OCI-LY7 (cell line): ENCODE data around the gene RBBP6.

Source experiments
- CTCF ChIP-seq: fragments of 200-600 bp; sonication (generic); conservative IDR thresholded peaks from 2 replicates; pipeline ENCODE4 v1.5.1; 2014; ENCODE audit warnings: mild to moderate bottlenecking, antibody characterized with exemption, low read length, moderate library complexity, mixed read lengths
- EZH2phosphoT487 ChIP-seq: fragments of 200-600 bp; sonication (generic); IDR thresholded peaks from 2 replicates; pipeline ENCODE4 v1.6.1; 2018; ENCODE audit warnings: low read depth, borderline replicate concordance, mild to moderate bottlenecking, mixed run types, antibody characterized with exemption, low read length, moderate library complexity, mixed read lengths

- TF ChIP-seq CTCF, result no peak
- TF ChIP-seq EZH2phosphoT487, result no peak
Observed at GRCh38 chr16:24577167-24577566, 37.8 kb downstream of the RBBP6 start.
